Measurements from ENCODE around the gene WWP2.
"Not testable (repeated sequence)": the region's sequence is repeated elsewhere in the genome, so short reads cannot be mapped to it uniquely, and the experiment has no call there.

Gene WWP2

GRCh38 chr16:69823831-69824563, 61.9 kb downstream of the WWP2 start:
- DNase-seq (ENCODE audit: extremely low spot score, insufficient read length, low read depth) = peak; percentile 72
- peak; percentile 99 for FAIRE-seq

- DNase-seq (ENCODE audit: extremely low spot score, insufficient read length, low read depth); FAIRE-seq: not testable (repeated sequence)
Observed at GRCh38 chr16:69824564-69825142, 62.5 kb downstream of the WWP2 start.

- DNase-seq (ENCODE audit: extremely low spot score, insufficient read length, low read depth) (no peak), FAIRE-seq (no peak)
Observed at GRCh38 chr16:69827524-69827923, 65.4 kb downstream of the WWP2 start.

- FAIRE-seq (no peak), DNase-seq (ENCODE audit: extremely low spot score, insufficient read length, low read depth) (no peak)
Observed at GRCh38 chr16:69829338-69829737, 67.2 kb downstream of the WWP2 start.

DNA sequence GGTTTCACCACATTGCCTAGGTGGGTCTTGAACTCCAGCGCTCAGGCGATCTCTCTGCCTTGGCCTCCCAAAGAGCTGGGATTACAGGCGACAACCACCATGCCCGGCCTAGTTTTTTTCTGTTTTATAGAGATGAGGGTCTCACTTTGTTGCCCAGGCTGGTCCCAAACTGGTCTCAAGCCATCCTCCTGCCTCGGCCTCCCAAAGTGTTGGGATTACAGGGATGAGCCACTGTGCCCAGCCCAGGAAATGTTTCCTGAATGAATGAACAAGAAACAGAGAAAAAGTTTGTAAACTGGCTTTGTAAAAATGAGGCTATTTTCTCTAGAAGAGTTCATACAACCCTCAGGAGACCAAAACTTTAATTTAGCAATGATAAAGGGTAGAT, 68.0 kb downstream of the WWP2 start:
- DNase-seq (ENCODE audit: extremely low spot score, insufficient read length, low read depth) (no peak), FAIRE-seq (no peak)

DNA sequence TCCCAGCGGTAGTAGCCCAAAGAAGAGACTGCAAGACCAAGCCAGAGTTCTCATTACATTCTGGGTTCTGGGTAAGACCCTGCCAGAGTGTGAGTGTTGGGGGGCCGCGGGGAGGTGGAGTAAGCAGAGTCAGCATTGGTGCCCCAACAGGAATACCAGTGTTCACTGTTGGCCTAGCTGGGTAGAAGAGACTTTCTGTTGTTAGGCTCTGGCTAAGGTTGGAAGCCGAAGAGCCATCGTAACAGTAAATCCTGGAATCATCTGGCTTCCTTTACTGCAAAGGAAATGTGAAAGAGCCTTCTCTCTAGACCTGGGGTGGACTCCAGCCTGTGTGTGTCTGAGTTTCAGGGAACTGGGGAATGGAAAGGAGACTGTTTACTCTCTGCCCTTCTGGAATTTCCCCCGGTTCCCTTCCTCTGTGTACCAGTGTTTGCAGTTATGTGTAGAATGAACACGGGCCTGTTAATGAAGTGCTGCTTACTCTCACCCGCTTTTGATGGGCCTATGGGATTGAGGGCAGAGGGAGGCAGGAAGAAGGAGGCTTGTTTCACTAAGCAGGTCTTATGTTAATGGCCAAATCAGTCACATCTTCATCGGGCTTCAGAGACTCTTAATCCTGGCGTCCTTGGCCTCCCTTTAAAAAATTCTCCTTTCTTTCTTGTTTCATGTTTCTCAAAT, 68.5 kb downstream of the WWP2 start:
- FAIRE-seq (no peak), DNase-seq (ENCODE audit: extremely low spot score, insufficient read length, low read depth) (no peak)

GRCh38 chr16:69831212-69832123, 69.3 kb downstream of the WWP2 start:
- no peak for DNase-seq (ENCODE audit: extremely low spot score, insufficient read length, low read depth)
- no peak for FAIRE-seq

DNA sequence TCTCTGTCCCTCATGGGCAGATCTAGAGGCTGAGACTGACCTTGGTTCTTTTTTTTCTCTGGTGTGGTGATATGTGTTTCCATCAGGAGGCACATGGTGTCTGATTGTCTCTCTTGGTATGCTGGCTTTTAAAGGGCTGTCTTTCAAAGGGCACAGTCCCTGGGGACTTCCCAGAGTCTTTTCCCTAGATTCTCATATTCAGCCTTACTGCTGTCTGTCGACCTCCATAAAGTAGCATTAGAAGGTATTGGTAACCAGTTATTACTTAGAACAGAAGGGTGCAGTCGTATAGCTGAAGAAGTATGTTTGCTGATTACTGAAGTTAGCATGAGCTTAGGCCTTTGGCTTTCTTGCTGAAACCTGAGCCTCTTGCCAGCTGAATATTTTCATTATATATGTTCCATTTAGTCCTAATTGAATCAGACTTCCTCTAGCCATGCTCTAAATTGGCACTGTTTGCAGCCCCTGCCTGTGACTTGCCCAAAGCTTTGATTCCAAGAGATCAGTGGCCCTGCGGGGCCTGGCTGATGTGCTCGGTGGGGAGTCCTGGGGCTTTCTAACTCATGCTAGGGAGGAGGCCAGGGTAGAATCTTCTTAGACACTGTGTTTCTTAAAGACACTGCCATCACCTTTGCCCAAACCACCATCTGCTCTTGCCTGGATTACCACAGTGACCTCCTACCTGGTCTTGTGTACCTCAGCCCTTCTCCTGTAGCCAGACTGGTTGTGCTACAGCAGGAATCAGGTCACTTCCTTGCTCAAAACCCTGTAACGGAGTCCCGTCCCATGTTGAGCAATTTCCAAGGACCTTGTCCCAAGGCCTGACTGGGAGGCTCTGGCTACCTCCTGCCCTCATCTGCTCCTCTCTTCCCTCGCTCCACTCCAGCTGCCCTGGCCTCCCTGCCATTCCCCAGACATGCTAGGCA, 71.5 kb downstream of the WWP2 start:
- DNase-seq (ENCODE audit: extremely low spot score, insufficient read length, low read depth) (no peak), FAIRE-seq (no peak)

DNA sequence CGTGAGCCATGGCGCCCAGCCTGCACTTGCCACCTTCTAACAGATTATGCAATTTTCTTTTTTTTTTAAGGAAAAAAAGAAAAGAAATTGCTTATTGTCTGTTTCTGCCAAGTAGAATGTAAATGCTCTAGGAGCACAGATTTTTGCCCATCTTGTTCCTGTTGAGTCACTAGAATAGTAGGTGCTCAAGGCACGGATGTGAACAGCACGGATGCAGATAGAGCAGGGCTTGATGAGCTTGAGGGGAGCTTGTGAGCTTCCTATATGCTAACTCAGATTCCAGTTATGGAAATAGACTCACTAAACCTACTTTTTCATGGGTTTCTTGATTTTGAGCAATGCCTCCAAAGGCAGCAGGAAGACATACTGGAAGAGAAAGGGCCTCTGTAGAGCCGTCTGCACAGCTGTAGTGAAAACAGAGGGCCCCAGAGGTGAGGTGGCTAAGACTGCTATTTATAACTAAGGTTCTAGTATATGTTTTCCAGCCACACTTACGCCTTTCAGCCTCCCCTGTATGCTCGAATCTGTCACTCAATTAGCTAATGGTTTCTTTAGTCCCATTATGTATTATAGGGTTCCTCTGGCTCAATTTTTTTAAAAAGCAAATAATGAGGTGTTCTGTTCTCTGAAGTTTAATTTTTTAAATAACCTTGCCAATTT, 72.8 kb downstream of the WWP2 start:
- DNase-seq (ENCODE audit: extremely low spot score, insufficient read length, low read depth) = no peak

GRCh38 chr16:69836257-69836656, 74.1 kb downstream of the WWP2 start:
- FAIRE-seq = no peak
- DNase-seq (ENCODE audit: extremely low spot score, insufficient read length, low read depth) = no peak

More for the DNA sequence above, 72.8 kb downstream of the WWP2 start:
- no peak for FAIRE-seq

GRCh38 chr16:69837380-69837779, 75.2 kb downstream of the WWP2 start:
- no peak for DNase-seq (ENCODE audit: extremely low spot score, insufficient read length, low read depth)

GRCh38 chr16:69838489-69838888, 76.4 kb downstream of the WWP2 start:
- DNase-seq (ENCODE audit: extremely low spot score, insufficient read length, low read depth) (no peak), FAIRE-seq (no peak)

More at GRCh38 chr16:69837380-69837779, 75.2 kb downstream of the WWP2 start:
- FAIRE-seq = no peak

DNA sequence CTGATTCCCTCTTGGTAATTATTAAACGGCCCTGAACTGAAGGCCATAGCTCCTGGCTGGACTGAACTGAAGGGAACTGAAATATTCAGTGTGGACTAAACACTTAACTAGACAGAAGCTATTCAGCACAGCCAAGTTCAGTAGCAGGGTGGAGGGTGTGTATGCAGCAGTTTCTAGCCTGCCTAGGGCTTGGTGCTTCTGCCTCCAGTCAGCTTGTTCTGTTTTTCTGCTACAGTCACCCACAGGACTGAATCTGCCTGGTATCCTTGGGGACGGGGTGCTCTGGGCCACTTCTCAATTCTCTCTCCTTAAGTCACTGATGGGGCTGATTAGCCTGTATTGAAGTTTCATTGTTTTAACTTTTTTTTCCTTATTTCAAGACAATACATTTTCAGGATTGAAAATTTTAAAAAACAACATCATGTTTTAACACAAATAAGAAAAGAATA, 77.1 kb downstream of the WWP2 start:
- FAIRE-seq (no peak), DNase-seq (ENCODE audit: extremely low spot score, insufficient read length, low read depth) (no peak)

DNA sequence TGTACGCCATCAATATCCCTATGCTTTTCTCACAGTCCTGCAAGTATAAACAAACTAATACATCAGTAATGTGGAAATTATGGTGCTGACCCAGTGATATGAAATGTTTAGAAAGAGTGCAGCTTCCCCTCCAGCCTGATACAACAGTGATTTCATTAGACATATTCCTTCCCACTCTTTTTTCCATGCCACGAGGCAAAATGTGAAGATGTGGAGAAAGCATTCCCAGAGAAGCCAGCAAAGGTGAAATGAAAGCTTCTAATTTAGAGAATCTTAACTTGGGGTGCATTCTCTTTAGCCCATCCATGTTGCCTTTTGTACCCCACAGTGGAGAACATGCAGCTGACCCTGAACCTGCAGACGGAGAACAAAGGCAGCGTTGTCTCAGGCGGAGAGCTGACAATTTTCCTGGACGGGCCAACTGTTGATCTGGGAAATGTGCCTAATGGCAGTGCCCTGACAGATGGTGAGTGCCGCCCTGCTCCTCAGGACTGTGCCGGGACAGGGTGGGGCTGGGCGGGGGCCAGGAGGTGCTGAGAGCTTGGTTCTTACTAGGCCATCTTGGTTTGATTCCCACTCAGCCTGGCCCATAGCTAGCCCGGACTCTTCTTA, 77.8 kb downstream of the WWP2 start:
- FAIRE-seq (no peak), DNase-seq (ENCODE audit: extremely low spot score, insufficient read length, low read depth) (no peak)

DNA sequence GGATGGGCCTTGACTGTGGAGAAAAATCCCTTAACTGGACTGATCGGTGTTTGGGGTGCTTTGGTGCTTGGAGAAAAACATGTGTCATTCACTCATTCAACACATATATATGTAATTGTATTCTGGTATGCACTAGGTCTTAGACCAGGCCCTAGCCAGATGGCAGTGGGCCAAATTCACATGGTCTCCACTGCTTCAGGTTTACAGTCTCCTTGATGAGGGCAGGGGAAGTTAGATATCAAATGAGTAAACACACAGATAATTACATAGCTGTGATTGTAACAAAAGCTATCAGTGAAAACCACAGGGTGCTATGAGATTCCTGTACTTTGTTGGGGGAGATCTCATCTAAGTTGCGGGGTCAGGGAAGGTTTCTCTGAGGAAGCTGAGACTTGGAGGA, 78.8 kb downstream of the WWP2 start:
- FAIRE-seq = no peak

GRCh38 chr16:69844441-69844840, 82.3 kb downstream of the WWP2 start:
- FAIRE-seq = no peak
- no peak for DNase-seq (ENCODE audit: extremely low spot score, insufficient read length, low read depth)

More for the DNA sequence above, 78.8 kb downstream of the WWP2 start:
- no peak for DNase-seq (ENCODE audit: extremely low spot score, insufficient read length, low read depth)

GRCh38 chr16:69845181-69845580, 83.0 kb downstream of the WWP2 start:
- no peak for DNase-seq (ENCODE audit: extremely low spot score, insufficient read length, low read depth)
- FAIRE-seq = no peak

DNA sequence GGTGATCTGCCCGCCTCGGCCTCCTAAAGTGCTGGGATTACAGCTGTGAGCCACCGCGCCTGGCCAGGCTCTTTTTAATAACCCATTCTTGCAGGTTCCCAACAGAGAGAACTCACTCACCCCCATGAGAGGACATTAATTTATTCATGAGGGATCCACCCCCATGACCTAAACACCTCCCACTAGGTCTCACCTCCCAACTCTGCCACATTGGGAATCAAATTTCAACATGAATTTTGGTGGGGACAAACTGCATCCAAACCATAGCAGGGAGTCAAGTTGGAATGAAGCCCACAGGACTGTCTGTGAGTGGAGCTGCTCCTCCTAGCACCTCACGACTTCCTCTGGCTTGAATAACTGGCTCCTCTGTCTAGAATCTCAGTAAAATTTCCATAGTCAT, 85.5 kb downstream of the WWP2 start:
- DNase-seq (ENCODE audit: extremely low spot score, insufficient read length, low read depth) (no peak), FAIRE-seq (no peak)

All from GM18507 (cell line).